Neural crest cell (in vitro differentiated cells): ENCODE measurements around the gene FAM161A. TPM values are rescaled to one million over a fixed set of nuclear protein-coding genes. Genes with fewer than 3 reads are reported as not detected.
A peak's percentile ranks its signal among the peaks of the same experiment; 100 is the strongest.
"Not testable (repeated sequence)": the region's sequence is repeated elsewhere in the genome, so short reads cannot be mapped to it uniquely, and the experiment has no call there.

Experiments
- DNase-seq: peaks from one replicate; pipeline ENCODE4 v3.0.0; 2021; ENCODE audit warnings: low read depth, mixed read lengths, low spot score
- H3K27ac Mint-ChIP-seq: one replicate; pipeline ENCODE4 v1.8.0; 2021; ENCODE audit warnings: mild to moderate bottlenecking, mixed read lengths; ENCODE audit not compliant: unreplicated experiment
- H3K27me3 Mint-ChIP-seq: 2 replicates; pipeline ENCODE4 v1.8.0; 2021; ENCODE audit warnings: low read depth, mild to moderate bottlenecking, mixed read lengths
- H3K36me3 Mint-ChIP-seq: 2 replicates; pipeline ENCODE4 v1.8.0; 2021; ENCODE audit warnings: low read depth, mild to moderate bottlenecking, mixed read lengths
- H3K4me1 Mint-ChIP-seq: 2 replicates; pipeline ENCODE4 v1.8.0; 2021; ENCODE audit warnings: mixed read lengths
- H3K4me3 Mint-ChIP-seq: one replicate; pipeline ENCODE4 v1.8.0; 2021; ENCODE audit warnings: mild to moderate bottlenecking, mixed read lengths
- H3K9me3 Mint-ChIP-seq: 2 replicates; pipeline ENCODE4 v1.8.0; 2021; ENCODE audit warnings: mixed read lengths
- CTCF ChIP-seq: fragments of 200-600 bp; sonication (generic); conservative IDR thresholded peaks from 2 replicates; pipeline ENCODE4 v1.5.0; 2021; ENCODE audit warnings: antibody characterized with exemption, mild to moderate bottlenecking
- total RNA-seq: library from RNA; stranded (reverse); gene quantifications from 2 replicates; pipeline ENCODE4 v1.2.1, GENCODE V29; 2021

FAM161A gene
- total RNA-seq, 1 donor from 2014 or later: 23.4 TPM

GRCh38 chr2:61832183-61832841, 21.5 kb downstream of the FAM161A start:
- Mint-ChIP-seq H3K36me3 (peaks cover 20% of the 10 kb centered on the region), H3K4me3 (no peak overlapping the region), H3K27ac (no peak overlapping the region), H3K4me1 (no peaks in the 10 kb centered on the region), H3K9me3 (no peaks in the 10 kb centered on the region), H3K27me3 (no peaks in the 10 kb centered on the region)
- DNase-seq: no peak
- no peak for TF ChIP-seq CTCF

DNA sequence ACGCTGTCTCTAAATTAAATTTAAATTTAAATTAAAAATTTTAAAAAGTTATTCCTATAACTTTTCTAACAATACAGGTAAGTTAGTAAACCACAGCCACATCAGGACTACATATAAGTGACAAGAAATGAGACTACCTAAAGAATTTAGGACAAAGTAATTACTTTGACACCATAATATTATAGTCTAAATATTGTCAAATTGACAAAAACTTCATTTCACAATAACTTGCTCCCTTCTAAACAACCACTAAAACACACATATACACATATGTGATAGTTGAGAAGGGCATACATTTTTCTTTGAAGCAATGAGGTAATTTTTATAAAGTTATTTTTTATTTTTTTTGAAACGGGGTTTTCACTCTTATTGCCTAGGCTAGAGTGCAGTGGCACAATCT, 31.6 kb downstream of the FAM161A start:
- H3K27me3 Mint-ChIP-seq: no peaks in the 10 kb centered on the region
- no peak for DNase-seq
- TF ChIP-seq CTCF: no peak
- peaks cover 3% of the 10 kb centered on the region for H3K36me3 Mint-ChIP-seq
- H3K4me3 Mint-ChIP-seq: no peak overlapping the region
- peaks cover 4% of the 10 kb centered on the region for H3K4me1 Mint-ChIP-seq
- no peaks in the 10 kb centered on the region for H3K9me3 Mint-ChIP-seq
- no peak overlapping the region for H3K27ac Mint-ChIP-seq

- no peak overlapping the region for H3K4me3 Mint-ChIP-seq
- no peaks in the 10 kb centered on the region for H3K9me3 Mint-ChIP-seq
- H3K27me3 Mint-ChIP-seq: no peaks in the 10 kb centered on the region
- DNase-seq: no peak
- H3K36me3 Mint-ChIP-seq: no peaks in the 10 kb centered on the region
- H3K4me1 Mint-ChIP-seq: no peaks in the 10 kb centered on the region
- no peak overlapping the region for H3K27ac Mint-ChIP-seq
- TF ChIP-seq CTCF: no peak
Measured at GRCh38 chr2:61816480-61817355, 37.1 kb downstream of the FAM161A start.

GRCh38 chr2:61814539-61815160, 39.2 kb downstream of the FAM161A start:
- H3K4me1 Mint-ChIP-seq: no peaks in the 10 kb centered on the region
- no peak overlapping the region for H3K4me3 Mint-ChIP-seq
- no peak for DNase-seq
- TF ChIP-seq CTCF: no peak
- H3K27ac Mint-ChIP-seq: peak overlapping the region; percentile 30
- no peaks in the 10 kb centered on the region for H3K36me3 Mint-ChIP-seq
- no peaks in the 10 kb centered on the region for H3K27me3 Mint-ChIP-seq
- H3K9me3 Mint-ChIP-seq: no peaks in the 10 kb centered on the region

- not testable (repeated sequence) for H3K27me3 Mint-ChIP-seq, H3K4me3 Mint-ChIP-seq, H3K27ac Mint-ChIP-seq, H3K36me3 Mint-ChIP-seq, H3K4me1 Mint-ChIP-seq, DNase-seq, H3K9me3 Mint-ChIP-seq
Measured at GRCh38 chr2:61813314-61813713, 40.5 kb downstream of the FAM161A start.
